Trophoblast cell (in vitro differentiated cells and primary cell): ENCODE results near the gene PAK4.

ENCODE experiments used
- DNase-seq, 2 donors: peaks; one replicate each; pipeline ENCODE4 v3.0.0-alpha.2; 2016
- H2AFZ ChIP-seq: 2 replicates; pipeline ENCODE4 v1.6.1; 2013; ENCODE audit warnings: low read length, moderate library complexity, mild to moderate bottlenecking; ENCODE audit not compliant: insufficient read depth, poor library complexity
- H2AK5ac ChIP-seq: 2 replicates; pipeline ENCODE4 v1.6.1; 2013; ENCODE audit warnings: mild to moderate bottlenecking, low read length
- H2BK120ac ChIP-seq: 2 replicates; pipeline ENCODE4 v1.6.1; 2013; ENCODE audit warnings: low read length, mild to moderate bottlenecking, moderate library complexity; ENCODE audit not compliant: insufficient read depth, poor library complexity
- H2BK12ac ChIP-seq: 2 replicates; pipeline ENCODE4 v1.6.1; 2013; ENCODE audit warnings: mild to moderate bottlenecking, low read length, moderate library complexity
- H2BK5ac ChIP-seq: 2 replicates; pipeline ENCODE4 v1.6.1; 2013; ENCODE audit warnings: low read length, low read depth, moderate library complexity, mild to moderate bottlenecking; ENCODE audit not compliant: poor library complexity
- H3K14ac ChIP-seq: 2 replicates; pipeline ENCODE4 v1.6.1; 2013; ENCODE audit warnings: mild to moderate bottlenecking, low read length
- H3K18ac ChIP-seq: 2 replicates; pipeline ENCODE4 v1.6.1; 2013; ENCODE audit warnings: mild to moderate bottlenecking, low read length
- H3K23ac ChIP-seq: 2 replicates; pipeline ENCODE4 v1.6.1; 2013; ENCODE audit warnings: low read length
- H3K27ac ChIP-seq: 2 replicates; pipeline ENCODE4 v1.5.1; 2013; ENCODE audit warnings: low read depth, mild to moderate bottlenecking, inconsistent platforms, low read length, moderate library complexity
- H3K27me3 ChIP-seq: 2 replicates; pipeline ENCODE4 v1.6.1; 2013; ENCODE audit warnings: inconsistent platforms, mild to moderate bottlenecking, low read length, moderate library complexity; ENCODE audit not compliant: insufficient read depth
- H3K36me3 ChIP-seq, 2 experiments: 1 replicate in 1 of 2; 2 replicates in 1 of 2; pipeline ENCODE4 v1.6.1; 2013; ENCODE audit warnings: low read length in 2 of 2, mild to moderate bottlenecking in 2 of 2, moderate library complexity in 1 of 2; ENCODE audit not compliant: insufficient read depth in 2 of 2, control insufficient read depth in 1 of 2
- H3K4ac ChIP-seq: 2 replicates; pipeline ENCODE4 v1.6.1; 2013; ENCODE audit warnings: low read depth, mild to moderate bottlenecking, low read length, moderate library complexity
- H3K4me1 ChIP-seq, 2 experiments: 1 replicate in 1 of 2; 2 replicates in 1 of 2; pipeline ENCODE4 v1.6.1; 2013; ENCODE audit warnings: low read length in 2 of 2, mild to moderate bottlenecking in 2 of 2, moderate library complexity in 1 of 2; ENCODE audit not compliant: insufficient read depth in 2 of 2, control insufficient read depth in 1 of 2
- H3K4me2 ChIP-seq: 2 replicates; pipeline ENCODE4 v1.6.1; 2013; ENCODE audit warnings: inconsistent platforms, mild to moderate bottlenecking, low read length, moderate library complexity
- H3K4me3 ChIP-seq: 2 replicates; pipeline ENCODE4 v1.5.1; 2013; ENCODE audit warnings: mild to moderate bottlenecking, low read depth, low read length, inconsistent platforms
- H3K79me1 ChIP-seq: one replicate; pipeline ENCODE4 v1.6.1; 2013; ENCODE audit warnings: low read length
- H3K79me2 ChIP-seq: 2 replicates; pipeline ENCODE4 v1.6.1; 2013; ENCODE audit warnings: low read length, mild to moderate bottlenecking; ENCODE audit not compliant: control insufficient read depth, insufficient read depth, poor library complexity
- H3K9ac ChIP-seq: 2 replicates; pipeline ENCODE4 v1.6.1; 2013; ENCODE audit warnings: mild to moderate bottlenecking, low read length
- H3K9me3 ChIP-seq: 2 replicates; pipeline ENCODE4 v1.6.1; 2013; ENCODE audit warnings: low read depth, mild to moderate bottlenecking, control low read depth, inconsistent platforms, low read length; ENCODE audit not compliant: insufficient read depth
- H4K12ac ChIP-seq: 2 replicates; pipeline ENCODE4 v1.6.1; 2013; ENCODE audit warnings: low read depth, mild to moderate bottlenecking, low read length, moderate library complexity
- H4K8ac ChIP-seq: 2 replicates; pipeline ENCODE4 v1.6.1; 2013; ENCODE audit warnings: low read depth, mild to moderate bottlenecking, low read length, moderate library complexity
- H4K91ac ChIP-seq: one replicate; pipeline ENCODE4 v1.6.1; 2013; ENCODE audit warnings: low read depth, mild to moderate bottlenecking, low read length, moderate library complexity
- WGBS: extraction: QIAGEN DNeasy Blood & Tissue Kit; methylation state at CpG from one replicate; pipeline ENCODE4 v1.1.7; 2013; ENCODE audit warnings: missing lambda C conversion rate; ENCODE audit not compliant: insufficient read length, insufficient coverage; ENCODE audit errors: extremely low coverage; 5-methylcytosine and 5-hydroxymethylcytosine counted together

The PAK4 gene

DNA sequence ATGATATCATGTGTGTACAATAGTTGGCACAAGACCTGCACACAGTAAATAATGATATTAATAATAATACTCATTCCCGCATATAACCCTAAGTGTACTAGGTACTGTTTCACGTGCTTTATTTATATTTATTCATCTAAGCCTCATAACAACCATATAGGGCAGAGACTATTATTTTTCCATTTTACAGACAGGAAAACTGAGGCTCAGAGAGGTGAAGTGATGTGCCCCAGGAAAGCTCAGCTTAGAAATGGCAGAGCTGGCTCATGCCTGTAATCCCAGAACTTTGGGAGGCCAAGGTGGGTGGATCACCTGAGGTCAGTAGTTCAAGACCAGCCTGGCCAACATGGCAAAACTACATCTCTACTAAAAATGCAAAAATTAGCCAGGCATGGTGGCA is 27.9 kb upstream of the PAK4 start:
- no peak overlapping the region for H2BK12ac ChIP-seq
- no peak overlapping the region for H3K23ac ChIP-seq
- H3K27me3 ChIP-seq: no peaks in the 10 kb centered on the region
- H3K27ac ChIP-seq: no peak overlapping the region
- H4K91ac ChIP-seq: no peak overlapping the region
- H3K4me3 ChIP-seq: no peak overlapping the region
- no peaks in the 10 kb centered on the region for H3K36me3 ChIP-seq
- H4K8ac ChIP-seq: no peak overlapping the region
- no peak overlapping the region for H3K4me2 ChIP-seq
- no peak overlapping the region for H2BK5ac ChIP-seq
- H3K4ac ChIP-seq: no peak overlapping the region
- no peak overlapping the region for H4K12ac ChIP-seq
- H3K18ac ChIP-seq: no peak overlapping the region
- no peaks in the 10 kb centered on the region for H3K79me1 ChIP-seq
- H3K79me2 ChIP-seq: no peaks in the 10 kb centered on the region
- no peak overlapping the region for H2AFZ ChIP-seq
- H3K9ac ChIP-seq: no peak overlapping the region
- no peak overlapping the region for H2BK120ac ChIP-seq
- no CpG with 5 or more reads among the region's 2 CpGs for WGBS
- H2AK5ac ChIP-seq: no peak overlapping the region
- H3K4me1 ChIP-seq: no peaks in the 10 kb centered on the region
- no peak for DNase-seq
- H3K14ac ChIP-seq: no peak overlapping the region
- H3K9me3 ChIP-seq: peaks cover 2% of the 10 kb centered on the region

DNA sequence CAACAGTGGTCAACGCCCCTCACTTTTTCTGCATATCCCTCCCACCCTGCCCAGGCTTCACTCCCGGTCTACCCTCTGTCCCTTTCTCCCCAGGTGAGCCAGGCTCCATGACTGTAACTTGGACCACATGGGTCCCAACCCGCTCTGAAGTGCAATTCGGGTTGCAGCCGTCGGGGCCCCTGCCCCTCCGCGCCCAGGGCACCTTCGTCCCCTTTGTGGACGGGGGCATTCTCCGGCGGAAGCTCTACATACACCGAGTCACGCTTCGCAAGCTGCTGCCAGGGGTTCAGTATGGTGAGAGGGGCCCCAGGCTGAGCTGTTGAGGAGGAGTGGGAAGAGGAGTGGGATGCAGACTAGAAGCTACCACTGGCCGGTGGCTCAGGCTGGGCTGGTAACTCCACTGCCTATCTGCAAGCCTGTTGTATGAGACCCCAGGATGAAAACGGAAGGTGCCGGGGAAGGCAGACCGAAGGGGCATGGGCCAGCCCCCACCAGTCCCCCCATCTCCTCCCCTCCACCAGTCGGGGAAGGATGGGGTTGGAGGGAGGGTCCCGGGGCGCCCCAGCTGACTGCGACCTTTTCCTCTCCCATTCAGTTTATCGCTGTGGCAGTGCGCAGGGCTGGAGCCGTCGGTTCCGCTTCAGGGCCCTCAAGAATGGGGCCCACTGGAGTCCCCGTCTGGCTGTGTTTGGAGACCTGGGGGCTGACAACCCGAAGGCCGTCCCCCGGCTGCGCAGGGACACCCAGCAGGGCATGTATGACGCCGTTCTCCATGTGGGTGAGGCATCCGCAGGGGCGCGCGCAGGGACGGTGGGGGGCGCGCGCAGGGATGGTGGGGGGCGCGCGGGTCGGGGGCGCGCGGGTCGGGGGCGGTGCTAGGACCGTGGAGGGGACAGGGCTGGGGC is 27.0 kb upstream of the PAK4 start:
- no CpG with 5 or more reads among the region's 53 CpGs for WGBS
- H4K12ac ChIP-seq: no peak overlapping the region
- no peak overlapping the region for H3K4ac ChIP-seq
- H2BK120ac ChIP-seq: no peak overlapping the region
- no peak overlapping the region for H4K91ac ChIP-seq
- H3K23ac ChIP-seq: no peak overlapping the region
- no peak overlapping the region for H3K9ac ChIP-seq
- no peak overlapping the region for H2AK5ac ChIP-seq
- H3K9me3 ChIP-seq: peaks cover 2% of the 10 kb centered on the region
- no peak overlapping the region for H2BK12ac ChIP-seq
- H3K79me1 ChIP-seq: no peaks in the 10 kb centered on the region
- no peaks in the 10 kb centered on the region for H3K79me2 ChIP-seq
- no peak overlapping the region for H2AFZ ChIP-seq
- no peak overlapping the region for H4K8ac ChIP-seq
- no peak overlapping the region for H2BK5ac ChIP-seq
- no peak overlapping the region for H3K18ac ChIP-seq
- no peak overlapping the region for H3K4me3 ChIP-seq
- H3K27ac ChIP-seq: no peak overlapping the region
- no peaks in the 10 kb centered on the region for H3K27me3 ChIP-seq
- no peak overlapping the region for H3K14ac ChIP-seq
- no peaks in the 10 kb centered on the region for H3K36me3 ChIP-seq
- no peak overlapping the region for H3K4me2 ChIP-seq
- H3K4me1 ChIP-seq: no peaks in the 10 kb centered on the region
- no peak for DNase-seq

DNA sequence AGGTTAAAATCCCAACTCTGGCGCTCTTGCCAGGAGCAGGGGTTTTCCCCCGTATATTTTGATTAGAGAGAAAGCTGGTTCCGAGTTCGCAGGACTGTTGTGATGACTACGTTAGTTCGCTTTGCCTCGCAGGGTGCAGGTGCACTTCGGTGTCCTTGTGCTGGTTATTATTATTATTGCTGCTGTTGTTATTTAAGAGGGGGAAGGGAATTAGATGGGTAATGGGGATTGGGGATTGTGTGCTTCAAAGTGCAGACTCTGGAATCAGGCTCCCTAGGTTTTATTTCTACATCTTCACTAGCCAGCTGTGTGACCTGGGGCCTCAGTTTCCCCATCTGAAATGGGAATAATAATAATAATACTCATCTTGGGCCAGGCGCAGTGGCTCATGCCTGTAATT is 26.2 kb upstream of the PAK4 start:
- H3K4me2 ChIP-seq: no peak overlapping the region
- H3K4me3 ChIP-seq: no peak overlapping the region
- H3K23ac ChIP-seq: no peak overlapping the region
- H2BK12ac ChIP-seq: no peak overlapping the region
- DNase-seq: no peak
- H3K36me3 ChIP-seq: no peaks in the 10 kb centered on the region
- no peak overlapping the region for H4K91ac ChIP-seq
- H3K9me3 ChIP-seq: peaks cover 2% of the 10 kb centered on the region
- H4K12ac ChIP-seq: no peak overlapping the region
- H2AK5ac ChIP-seq: no peak overlapping the region
- no peak overlapping the region for H2AFZ ChIP-seq
- no peaks in the 10 kb centered on the region for H3K79me1 ChIP-seq
- no peak overlapping the region for H3K14ac ChIP-seq
- H2BK120ac ChIP-seq: no peak overlapping the region
- H3K79me2 ChIP-seq: no peaks in the 10 kb centered on the region
- no peak overlapping the region for H3K4ac ChIP-seq
- H3K18ac ChIP-seq: no peak overlapping the region
- H4K8ac ChIP-seq: no peak overlapping the region
- no peak overlapping the region for H3K9ac ChIP-seq
- H3K4me1 ChIP-seq: no peaks in the 10 kb centered on the region
- H3K27ac ChIP-seq: no peak overlapping the region
- H2BK5ac ChIP-seq: no peak overlapping the region
- H3K27me3 ChIP-seq: no peaks in the 10 kb centered on the region
- no CpG with 5 or more reads among the region's 9 CpGs for WGBS

DNA sequence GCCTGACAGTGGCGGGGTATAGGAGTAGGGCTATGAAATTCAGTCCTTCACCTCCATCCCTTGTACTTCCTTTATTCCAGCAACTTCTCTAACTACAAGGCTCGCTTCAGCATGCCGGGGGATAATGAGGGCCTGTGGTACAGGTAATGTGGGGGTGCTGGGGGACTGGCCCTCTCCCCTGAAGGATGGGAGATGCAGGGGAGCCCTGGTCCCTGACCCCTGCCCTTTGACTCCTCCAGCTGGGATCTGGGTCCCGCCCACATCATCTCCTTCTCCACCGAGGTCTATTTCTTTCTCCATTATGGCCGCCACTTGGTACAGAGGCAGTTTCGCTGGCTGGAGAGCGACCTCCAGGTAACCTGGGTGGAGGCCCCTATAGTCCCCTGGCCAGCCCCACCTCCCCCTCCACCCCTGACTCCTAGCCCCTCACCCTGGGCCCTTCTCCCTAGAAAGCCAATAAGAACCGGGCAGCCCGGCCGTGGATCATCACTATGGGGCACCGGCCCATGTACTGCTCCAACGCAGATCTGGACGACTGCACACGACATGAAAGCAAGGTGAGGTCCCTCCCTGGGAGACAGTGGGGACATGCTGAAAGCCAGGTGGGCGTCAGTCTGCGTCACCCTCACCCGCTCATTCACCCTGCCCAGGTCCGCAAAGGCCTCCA is 25.0 kb upstream of the PAK4 start:
- H2BK5ac ChIP-seq: no peak overlapping the region
- H2BK120ac ChIP-seq: no peak overlapping the region
- no peak overlapping the region for H4K91ac ChIP-seq
- no peak overlapping the region for H4K12ac ChIP-seq
- no CpG with 5 or more reads among the region's 19 CpGs for WGBS
- DNase-seq: no peak
- no peak overlapping the region for H3K4me3 ChIP-seq
- H2AK5ac ChIP-seq: no peak overlapping the region
- no peak overlapping the region for H3K4ac ChIP-seq
- H3K9me3 ChIP-seq: peaks cover 2% of the 10 kb centered on the region
- no peak overlapping the region for H3K4me2 ChIP-seq
- H2AFZ ChIP-seq: no peak overlapping the region
- H2BK12ac ChIP-seq: no peak overlapping the region
- no peaks in the 10 kb centered on the region for H3K79me2 ChIP-seq
- H3K79me1 ChIP-seq: no peaks in the 10 kb centered on the region
- H3K4me1 ChIP-seq: no peaks in the 10 kb centered on the region
- H3K27me3 ChIP-seq: no peaks in the 10 kb centered on the region
- no peak overlapping the region for H4K8ac ChIP-seq
- H3K18ac ChIP-seq: no peak overlapping the region
- no peaks in the 10 kb centered on the region for H3K36me3 ChIP-seq
- no peak overlapping the region for H3K14ac ChIP-seq
- H3K23ac ChIP-seq: no peak overlapping the region
- no peak overlapping the region for H3K9ac ChIP-seq
- H3K27ac ChIP-seq: no peak overlapping the region
